Muscle of arm (tissue), 12 donors: ENCODE results near the gene ATG7. TPM values are rescaled to one million over a fixed set of nuclear protein-coding genes. Genes with fewer than 3 reads are reported as not detected.
A peak's percentile ranks its signal among the peaks of the same experiment; 100 is the strongest.
"Not testable (repeated sequence)": the region's sequence is repeated elsewhere in the genome, so short reads cannot be mapped to it uniquely, and the experiment has no call there.

ENCODE experiments used
- DNase-seq: peaks from one replicate; pipeline ENCODE4 v3.0.0-alpha.2; 2013
- polyA plus RNA-seq, 12 donors: library from polyadenylated mRNA; unstranded; fragments of 120-200 nt; gene quantifications; one replicate each; pipeline ENCODE4 v1.2.1, GENCODE V29; 2013; ENCODE audit not compliant: insufficient read length in 12 of 12

ATG7 gene
- polyA plus RNA-seq, 12 donors: 11.9 to 18.8 (median 15.3) TPM; not detected in 1

GRCh38 chr3:11565932-11566331 is 293.7 kb downstream of the ATG7 start:
- no peak for DNase-seq

- no peak for DNase-seq
These were observed 294.3 kb downstream of the ATG7 start for GRCh38 chr3:11566478-11566877.

DNA sequence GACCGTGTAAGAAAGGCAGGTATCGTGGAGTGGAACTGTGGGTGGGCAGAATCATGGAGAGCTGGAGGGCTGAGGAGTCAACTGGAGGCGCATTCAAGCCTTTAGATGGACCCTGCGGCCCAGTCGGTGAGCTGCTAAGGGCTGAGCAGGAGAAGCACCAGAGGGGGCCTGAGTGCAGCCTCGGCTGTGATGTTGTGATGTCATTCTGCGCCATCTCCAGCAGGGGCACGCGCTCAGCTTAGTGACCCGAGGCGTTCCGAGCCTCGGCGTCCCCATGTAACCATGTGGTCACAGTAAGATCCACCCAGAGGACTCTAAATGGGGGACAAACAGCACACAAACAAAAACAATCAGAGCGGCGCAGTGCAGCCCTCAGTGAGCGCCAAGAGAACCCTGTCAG is 294.7 kb downstream of the ATG7 start:
- DNase-seq: no peak

- no peak for DNase-seq
These were observed 295.6 kb downstream of the ATG7 start for GRCh38 chr3:11567516-11568467.

- no peak for DNase-seq
These were observed 296.4 kb downstream of the ATG7 start for GRCh38 chr3:11568503-11569155.

DNA sequence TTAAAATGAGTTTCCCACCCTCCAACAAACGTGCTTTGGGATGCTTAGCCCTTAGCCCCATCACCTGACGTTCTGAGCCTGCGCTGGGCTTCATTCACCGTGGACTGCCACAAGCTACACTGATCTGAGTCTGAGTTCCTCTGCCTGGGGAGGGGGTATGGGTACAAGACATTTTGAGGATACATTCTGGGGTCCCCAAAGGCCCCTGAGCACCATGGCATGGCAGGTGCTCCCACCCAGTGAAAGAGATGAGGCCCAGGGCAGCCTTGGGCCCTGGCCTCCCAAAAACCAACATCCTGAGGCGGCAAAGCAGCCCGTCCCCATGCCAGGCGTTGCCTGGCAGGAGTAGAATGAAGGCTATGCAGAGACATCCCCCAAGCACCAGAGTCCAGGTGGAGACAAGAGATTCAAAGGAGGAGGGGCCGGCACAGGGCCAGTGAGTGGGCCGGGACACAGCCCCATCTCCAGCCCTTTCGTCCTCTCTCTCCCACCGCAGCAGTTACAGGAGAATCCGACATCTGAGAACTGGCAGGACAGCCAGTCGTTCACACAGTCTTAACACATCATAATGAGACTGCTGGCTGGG is 297.1 kb downstream of the ATG7 start:
- DNase-seq: no peak

GRCh38 chr3:11570251-11570650 is 298.1 kb downstream of the ATG7 start:
- no peak for DNase-seq

- DNase-seq: no peak
These were observed 298.7 kb downstream of the ATG7 start for GRCh38 chr3:11570789-11571495.

DNA sequence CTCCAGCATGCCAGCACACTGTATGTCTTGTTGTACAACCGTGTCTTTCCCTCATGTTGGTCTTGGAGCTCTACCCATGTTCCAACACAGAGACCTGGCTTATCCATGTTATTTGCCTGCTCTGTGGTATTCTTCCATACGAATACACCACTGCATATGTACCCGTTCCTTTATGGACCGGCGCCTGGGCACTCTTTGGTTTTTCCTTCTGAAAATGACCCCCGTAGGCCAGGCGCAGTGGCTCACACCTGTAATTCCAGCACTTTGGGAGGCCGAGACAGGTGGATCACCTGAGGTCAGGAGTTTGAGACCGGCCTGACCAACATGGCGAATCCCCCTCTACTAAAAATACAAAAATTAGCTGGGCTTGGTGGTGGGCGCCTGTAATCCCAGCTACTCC is 300.5 kb downstream of the ATG7 start:
- not testable (repeated sequence) for DNase-seq

DNA sequence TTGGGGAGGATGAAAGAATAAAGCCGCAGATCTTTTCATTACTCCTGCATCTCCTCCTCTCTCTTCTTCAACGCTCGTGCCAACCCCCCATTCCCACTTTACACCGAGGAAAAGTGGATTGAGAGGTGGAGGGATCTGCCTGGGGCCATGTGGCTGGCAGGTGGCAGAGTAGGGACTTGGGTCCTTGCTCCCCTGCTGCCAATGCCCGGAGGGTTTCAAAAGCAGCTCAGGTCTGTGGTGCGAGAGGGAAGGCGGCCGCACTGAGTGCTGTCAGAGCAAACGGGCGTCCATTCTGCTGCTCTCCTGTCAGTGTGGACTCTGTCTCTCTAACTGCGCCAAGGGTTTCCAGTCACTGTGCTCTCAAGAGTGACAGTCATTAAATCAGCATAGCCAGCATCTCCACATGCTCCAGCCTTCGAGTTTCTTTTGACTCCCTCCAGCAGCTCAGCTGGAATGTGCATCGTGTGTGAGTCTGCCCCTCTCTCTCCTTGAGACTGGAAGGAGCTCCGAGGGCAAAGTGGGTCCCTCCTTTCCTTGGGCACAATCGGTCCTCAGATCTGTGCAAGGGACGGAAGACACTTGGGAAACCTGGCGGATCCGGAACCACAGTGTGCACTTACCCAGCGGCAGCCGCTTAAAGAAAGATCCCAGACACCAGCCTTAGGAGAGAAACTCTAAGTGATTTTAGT is 302.9 kb downstream of the ATG7 start:
- DNase-seq: no peak

DNA sequence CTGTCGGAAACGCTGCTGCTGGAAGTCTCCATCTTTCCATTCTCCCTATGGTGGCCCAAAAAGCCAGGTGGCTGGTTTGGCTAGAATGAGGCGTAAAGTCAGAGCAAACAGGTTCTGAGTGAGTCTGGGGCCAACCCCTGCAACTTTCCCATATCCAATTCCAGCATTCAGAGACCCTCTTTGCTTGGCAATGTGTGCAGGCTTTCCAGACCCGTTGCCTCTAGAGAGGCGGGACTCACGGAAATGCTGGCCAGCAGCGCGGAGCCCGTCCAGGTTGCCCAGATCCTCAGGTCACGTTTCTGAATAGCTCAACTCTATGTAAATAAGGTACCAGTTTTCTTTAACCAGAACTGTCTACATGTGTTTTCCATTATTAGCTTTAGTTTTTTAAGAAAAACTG is 303.5 kb downstream of the ATG7 start:
- no peak for DNase-seq

DNA sequence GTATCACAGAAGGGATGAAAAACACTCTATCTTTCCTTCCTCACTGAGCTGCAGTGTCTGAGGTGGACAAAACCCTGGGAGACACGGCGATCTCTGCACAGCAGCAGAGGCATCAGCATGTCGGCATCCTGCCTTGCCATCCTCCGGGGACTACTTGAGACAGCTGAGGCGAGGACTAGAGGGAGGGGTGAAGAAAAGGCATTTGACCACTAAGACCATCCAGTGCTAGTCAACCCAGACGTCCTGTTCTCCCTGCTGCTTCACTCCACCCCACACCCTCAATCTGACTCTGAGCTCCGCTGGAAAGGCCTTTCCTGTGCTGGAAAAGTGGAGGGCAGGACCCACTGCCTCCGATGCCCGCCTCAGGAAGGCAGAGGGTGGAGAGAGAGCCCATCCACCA is 304.3 kb downstream of the ATG7 start:
- DNase-seq: no peak

DNA sequence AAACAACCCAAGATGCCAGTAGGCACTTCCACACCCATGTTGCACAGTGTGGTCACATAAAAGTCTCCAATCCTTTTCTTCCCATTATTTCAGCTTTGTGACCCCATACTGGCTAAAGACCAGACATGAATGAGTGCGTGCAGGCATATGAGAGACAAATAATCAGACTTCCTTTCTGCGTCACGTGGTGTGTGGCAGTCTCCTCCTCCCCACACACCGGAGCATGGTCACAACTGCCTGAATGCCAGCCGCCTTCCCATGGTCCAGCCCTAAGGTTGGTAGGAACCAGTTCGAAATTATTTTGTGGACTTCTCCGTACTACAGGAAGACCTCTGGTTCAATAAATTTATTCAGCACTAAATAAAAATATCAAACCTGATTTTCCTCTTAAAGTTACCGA is 306.0 kb downstream of the ATG7 start:
- DNase-seq: no peak

DNA sequence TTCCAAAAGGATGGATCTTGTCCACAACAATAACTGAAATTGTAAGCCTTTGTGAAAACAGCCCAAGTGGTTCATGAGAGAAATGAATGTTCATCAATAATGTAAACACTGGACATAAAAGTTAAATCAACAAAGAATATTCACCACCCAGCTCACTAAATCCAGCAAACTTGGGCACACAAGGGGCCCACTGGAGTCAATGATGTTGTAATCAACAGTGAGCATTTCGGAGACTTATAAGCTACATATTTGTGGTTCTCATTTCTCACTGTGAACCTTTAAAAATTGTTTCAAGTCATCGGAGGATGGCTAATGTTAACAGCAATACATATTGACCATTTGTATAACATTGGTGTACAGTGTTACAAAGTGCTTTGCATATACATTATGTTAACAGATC is 308.4 kb downstream of the ATG7 start:
- no peak for DNase-seq

- no peak for DNase-seq
These were observed 309.3 kb downstream of the ATG7 start for GRCh38 chr3:11581237-11582190.

GRCh38 chr3:11582191-11582968 is 310.2 kb downstream of the ATG7 start:
- peak; percentile 91 for DNase-seq

GRCh38 chr3:11583235-11583634 is 311.0 kb downstream of the ATG7 start:
- peak; percentile 83 for DNase-seq

GRCh38 chr3:11583638-11584046 is 311.4 kb downstream of the ATG7 start:
- DNase-seq: no peak

GRCh38 chr3:11584570-11584969 is 312.4 kb downstream of the ATG7 start:
- no peak for DNase-seq
